ENCODE data around the gene LIM2.
"Not testable (repeated sequence)": the region's sequence is repeated elsewhere in the genome, so short reads cannot be mapped to it uniquely, and the experiment has no call there.

LIM2 gene

DNA sequence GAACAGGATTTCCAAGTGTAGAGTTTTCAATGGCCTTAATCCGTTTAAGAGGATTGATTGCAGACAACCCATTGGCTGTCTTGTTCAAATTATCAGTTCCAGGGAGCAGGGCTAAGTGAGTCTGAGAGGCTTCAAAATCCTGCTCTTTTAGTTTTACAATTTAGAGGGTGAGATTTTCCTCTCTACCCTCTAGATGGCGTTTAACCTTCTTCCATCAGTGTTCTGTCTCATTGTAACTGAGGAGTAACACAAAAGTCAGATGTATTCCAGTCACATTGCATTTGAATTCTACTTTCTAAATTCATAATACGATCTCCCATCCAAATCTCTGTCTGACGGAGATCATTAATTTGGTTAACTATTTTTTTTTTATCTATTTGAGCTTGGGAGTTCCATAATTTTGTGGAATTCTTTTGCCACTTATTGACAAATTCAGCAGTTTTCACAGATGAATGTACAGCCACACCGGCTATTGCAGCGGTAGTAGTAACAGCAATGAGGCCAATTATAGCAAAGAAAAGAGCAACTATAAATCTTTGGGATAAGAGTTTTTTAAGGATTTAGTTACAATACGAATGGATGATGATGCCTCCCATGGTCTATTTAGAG is 10.4 kb upstream of the LIM2 start:
- no peak overlapping the region for H3K4me3 ChIP-seq (ENCODE audit: low read depth, low read length)
- no peak for DNase-seq (ENCODE audit: low read depth)

DNA sequence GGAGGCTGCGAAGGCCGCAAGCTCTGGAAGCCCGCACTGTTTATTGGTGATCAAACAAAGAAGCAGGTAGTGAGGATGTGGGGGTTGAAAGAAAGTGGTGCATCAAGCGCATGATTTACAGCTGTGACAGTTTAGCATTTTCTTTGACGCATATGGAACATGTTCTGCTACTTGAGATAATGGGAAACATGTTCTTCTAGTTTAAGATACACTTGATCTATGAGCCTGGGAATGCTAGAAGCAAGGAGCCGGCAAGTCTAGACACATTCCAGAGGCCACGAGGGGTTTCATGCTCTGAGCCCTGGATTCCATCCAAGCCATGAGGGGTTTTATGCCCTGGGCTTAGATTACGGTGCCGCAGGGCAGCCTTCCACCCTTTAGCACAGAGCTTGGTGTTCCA is 9.7 kb upstream of the LIM2 start:
- H3K4me3 ChIP-seq (ENCODE audit: low read depth, low read length); DNase-seq (ENCODE audit: low read depth): not testable (repeated sequence)

DNA sequence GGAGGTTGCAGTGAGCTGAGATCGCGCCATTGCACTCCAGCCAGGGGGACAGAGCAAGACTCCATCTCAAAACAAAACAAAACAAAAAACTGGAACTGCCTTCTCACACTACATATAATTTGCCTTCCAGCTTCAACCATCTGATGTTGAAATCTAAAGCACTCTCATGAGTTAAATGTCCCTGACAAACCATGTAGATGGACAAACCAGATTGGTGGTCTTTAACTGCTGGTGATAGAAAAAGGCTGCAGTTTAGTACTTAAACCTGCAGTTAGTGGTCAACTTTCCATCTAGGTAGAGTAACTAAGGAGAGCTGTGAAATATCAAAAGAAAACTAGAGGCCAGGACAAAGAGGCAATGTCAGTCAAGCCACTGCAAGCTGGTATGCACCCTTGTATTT is 8.4 kb upstream of the LIM2 start:
- no peak overlapping the region for H3K4me3 ChIP-seq (ENCODE audit: low read depth, low read length)
- DNase-seq (ENCODE audit: low read depth), result no peak

DNA sequence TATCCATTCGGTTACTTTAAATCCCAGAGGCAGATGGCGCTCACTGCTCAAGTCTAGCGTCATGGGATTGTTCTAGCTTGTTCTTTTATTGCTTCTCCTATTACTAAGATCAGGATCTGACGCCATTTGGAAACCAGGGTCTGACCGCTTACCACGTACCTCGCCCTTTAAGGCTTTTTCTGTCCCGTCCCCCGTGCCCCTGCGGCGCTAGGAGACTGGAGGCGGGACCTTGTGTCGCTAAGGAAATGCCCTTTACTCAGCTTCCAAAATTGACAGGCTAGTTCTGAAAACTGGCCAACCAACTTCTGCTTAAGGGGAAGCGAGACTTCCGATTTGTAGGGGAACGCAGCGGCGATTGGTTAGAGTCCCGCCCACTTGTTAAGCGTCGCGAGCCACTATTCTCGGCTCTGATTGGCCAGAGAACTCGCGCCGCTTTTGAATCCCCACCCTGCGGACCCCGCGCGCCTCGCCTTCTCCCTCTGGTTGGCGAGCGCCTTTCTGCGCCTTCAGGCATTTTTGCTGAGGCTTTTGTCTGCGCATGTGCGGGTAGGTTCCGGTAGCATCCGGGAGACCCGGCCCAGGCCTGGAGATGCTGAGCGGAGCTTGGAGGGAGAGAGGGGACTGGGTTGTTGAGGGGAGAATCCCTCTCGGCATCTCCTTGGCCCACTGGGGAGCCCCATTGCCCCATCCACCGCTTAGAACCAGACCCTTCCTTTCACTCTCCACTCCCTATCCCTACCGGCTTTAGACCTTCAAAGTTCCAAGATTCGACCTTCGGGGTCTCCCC is 6.5 kb upstream of the LIM2 start:
- peak overlapping the region; percentile 58 for H3K4me3 ChIP-seq (ENCODE audit: low read depth, low read length)
- peak; percentile 95 for DNase-seq (ENCODE audit: low read depth)

DNA sequence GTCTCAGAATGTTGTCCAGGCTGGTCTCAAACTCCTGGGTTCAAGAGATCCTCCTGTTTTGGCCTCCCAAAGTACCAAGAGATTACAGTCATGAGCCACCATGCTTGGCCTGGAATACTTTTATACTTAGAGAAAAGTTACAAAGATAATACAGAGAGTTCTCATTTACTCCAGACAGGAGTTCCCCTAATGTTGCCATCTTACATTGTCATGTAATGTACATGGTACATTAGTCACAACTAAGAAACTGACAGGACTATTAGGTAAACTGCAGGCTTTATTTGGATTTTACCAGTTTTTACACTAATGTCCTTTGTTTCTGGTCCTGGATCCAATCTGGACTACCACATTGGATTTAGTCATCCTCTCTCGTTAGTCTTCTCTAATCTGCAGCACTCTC is 4.9 kb upstream of the LIM2 start:
- H3K4me3 ChIP-seq (ENCODE audit: low read depth, low read length), result no peak overlapping the region

DNA sequence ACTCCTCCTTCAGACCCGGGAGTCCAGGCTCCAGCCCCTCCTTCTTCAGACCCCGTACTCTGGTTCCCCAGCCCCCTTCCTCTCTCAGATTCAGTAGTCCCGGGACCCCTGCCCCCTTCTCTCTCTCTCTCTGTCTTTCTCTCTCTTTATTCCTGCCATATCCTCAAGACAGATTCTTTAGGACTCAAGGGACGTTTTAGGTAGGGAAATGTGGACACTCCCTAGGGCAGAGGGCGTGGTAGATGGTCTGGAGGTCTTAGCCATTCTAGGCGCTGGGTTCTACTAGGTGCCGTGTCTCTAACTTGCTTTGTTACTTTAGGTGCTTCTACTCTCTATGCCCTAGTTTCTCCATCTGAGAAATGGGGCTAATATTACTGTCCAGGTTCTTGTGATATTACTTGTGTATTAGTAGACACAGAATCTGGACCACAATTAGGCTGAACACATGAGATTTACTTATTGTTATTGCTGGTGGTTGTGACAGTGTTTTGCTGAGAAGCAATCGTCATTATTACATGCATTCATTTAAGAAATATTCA is 3.4 kb upstream of the LIM2 start:
- DNase-seq (ENCODE audit: low read depth), result no peak
- H3K4me3 ChIP-seq (ENCODE audit: low read depth, low read length), result no peak overlapping the region

More for the DNA sequence above, 4.9 kb upstream of the LIM2 start:
- DNase-seq (ENCODE audit: low read depth), result no peak

DNA sequence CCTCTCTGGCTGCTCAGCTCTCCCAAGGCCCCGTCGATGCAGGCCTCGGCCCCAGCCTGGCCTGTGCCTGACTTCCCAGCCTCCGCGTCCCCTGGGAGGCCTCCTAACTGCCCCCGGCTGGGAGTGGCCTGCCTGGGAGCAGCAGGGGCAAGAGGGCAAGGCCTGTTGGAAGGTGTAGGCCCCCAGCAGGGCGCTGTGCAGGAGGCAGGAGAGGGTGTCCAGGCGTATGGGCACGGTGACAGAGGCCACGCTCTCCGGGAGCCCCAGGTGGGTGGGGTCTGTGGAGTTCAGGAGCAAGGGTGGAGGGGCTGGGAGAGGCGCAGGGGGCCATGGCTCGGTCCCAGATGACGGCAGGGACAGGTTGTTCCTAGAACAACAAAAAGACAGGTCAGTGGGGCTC is 1.4 kb upstream of the LIM2 start:
- no peak overlapping the region for H3K4me3 ChIP-seq (ENCODE audit: low read depth, low read length)

DNA sequence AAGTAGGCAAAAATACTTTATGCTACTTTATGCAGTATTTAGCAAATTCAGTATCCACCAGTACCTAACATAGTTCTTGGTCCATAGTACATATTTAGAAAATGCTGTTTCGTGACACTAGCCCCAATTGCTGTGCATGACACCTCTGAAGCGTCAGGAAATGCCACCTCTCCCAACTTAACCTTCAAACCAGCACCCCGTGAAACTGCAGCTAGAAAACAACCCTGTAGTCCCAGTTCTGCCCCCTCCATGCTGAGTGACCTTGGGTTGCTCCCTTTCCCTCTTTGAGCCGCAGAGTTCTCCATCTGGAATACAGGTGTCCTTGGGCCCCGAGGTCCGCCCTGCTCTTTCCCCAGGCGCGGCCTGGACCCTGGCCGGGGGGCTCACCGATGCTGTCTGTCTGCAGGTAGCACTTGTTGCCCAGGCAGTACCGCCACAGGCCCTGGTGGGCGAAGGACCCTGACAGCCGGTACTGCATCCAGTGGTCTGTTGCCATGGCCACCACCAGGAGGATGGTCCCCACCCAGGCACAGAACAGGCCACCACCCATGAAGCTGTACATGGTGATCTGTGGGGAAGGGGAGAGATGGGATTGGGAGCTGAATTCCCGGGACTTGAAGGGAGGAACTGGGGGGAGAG is 773 bp downstream of the LIM2 start:
- H3K4me3 ChIP-seq (ENCODE audit: low read depth, low read length), result no peak overlapping the region
- no peak for DNase-seq (ENCODE audit: low read depth)

More for the DNA sequence above, 1.4 kb upstream of the LIM2 start:
- DNase-seq (ENCODE audit: low read depth), result no peak

DNA sequence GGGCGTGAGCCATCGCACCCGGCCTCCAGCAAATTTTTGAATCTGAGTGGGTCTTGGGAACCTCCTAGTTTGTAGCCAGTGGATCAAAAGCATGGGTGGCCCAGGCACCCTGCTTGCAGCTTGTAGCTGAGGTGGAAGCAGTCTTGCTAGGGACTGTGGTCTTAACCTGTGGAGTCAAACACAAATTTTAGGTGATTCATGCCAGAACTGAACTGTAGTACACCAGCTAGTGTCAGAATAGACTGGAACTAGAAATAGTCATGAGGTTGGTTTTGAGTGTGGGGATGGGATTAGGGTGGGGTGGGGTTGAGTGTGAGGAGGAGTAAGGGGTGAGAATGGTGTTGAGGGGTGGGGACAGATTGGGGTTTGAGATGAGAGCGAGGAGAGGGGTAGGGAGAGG is 5.8 kb downstream of the LIM2 start:
- no peak for DNase-seq (ENCODE audit: low read depth)
- no peak overlapping the region for H3K4me3 ChIP-seq (ENCODE audit: low read depth, low read length)

DNA sequence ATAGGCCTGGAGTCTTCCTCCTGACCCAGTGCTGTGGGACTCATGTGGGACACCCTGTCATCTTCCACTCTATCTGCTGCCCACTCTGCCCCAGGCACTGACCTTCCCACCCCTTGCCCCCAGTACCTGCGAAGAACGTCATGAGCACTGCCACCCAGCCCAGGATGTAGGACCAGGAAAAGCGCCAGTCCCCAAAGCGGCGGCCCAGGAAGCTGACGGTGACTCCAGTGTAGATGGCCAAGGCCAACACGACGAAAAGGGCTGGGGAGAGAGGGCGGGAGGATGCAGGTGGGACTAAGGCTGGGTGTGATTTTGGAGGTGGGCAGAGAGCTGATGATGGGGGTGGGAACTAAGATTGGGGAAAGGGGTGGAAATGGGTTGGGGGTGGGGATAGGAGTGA is 7.4 kb downstream of the LIM2 start:
- no peak overlapping the region for H3K4me3 ChIP-seq (ENCODE audit: low read depth, low read length)
- DNase-seq (ENCODE audit: low read depth), result no peak

DNA sequence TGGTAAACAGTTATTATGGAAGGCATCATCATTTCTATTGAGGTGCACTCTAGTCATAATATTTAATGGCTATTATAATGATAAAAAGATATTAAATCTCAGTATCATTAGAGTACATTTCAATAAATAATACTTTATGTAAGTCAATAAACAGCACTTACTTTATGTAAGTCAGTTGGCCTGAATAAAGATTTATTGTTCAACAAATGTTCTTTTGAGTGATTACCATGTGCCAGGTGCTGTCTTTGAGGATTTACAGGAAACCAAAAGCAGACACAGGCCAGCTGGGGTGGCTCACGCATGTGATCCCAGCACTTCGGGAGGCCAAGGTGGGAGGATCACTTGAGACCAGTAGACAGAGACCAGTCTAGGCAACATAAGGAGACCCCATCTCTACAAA is 10.4 kb downstream of the LIM2 start:
- no peak overlapping the region for H3K4me3 ChIP-seq (ENCODE audit: low read depth, low read length)
- no peak for DNase-seq (ENCODE audit: low read depth)

DNA sequence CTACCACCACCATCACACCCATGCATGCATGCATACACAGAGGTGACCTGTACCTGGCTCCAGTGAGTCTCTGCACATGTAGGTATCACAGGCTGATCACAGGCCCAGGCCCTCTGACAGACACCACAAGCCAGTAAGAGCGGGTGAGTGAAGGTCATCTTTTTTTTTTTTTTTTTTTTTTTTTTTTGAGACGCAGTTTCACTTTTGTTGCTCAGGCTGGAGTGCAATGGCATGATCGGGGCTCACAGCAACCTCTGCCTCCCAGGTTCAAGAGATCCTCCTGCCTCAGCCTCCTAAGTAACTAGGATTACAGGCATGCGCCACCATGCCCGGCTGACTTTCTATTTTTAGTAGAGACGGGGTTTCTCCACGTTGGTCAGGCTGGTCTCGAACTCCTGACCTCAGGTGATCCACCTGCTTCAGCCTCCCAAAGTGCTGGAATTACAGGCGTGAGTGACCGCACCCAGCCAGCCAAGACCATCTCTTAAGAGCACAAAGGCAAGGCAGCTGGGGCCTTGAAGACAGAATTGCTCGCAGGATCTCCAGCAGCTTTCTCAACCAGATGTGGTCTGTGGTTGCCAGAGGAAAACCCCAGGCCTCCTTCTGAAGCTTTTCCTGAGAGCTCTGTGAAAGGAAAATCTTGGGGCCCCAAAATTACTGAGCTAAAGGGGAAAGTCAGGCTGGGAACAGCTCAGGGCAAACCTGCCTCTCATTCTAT is 12.1 kb downstream of the LIM2 start:
- no peak overlapping the region for H3K4me3 ChIP-seq (ENCODE audit: low read depth, low read length)
- DNase-seq (ENCODE audit: low read depth), result no peak

DNA sequence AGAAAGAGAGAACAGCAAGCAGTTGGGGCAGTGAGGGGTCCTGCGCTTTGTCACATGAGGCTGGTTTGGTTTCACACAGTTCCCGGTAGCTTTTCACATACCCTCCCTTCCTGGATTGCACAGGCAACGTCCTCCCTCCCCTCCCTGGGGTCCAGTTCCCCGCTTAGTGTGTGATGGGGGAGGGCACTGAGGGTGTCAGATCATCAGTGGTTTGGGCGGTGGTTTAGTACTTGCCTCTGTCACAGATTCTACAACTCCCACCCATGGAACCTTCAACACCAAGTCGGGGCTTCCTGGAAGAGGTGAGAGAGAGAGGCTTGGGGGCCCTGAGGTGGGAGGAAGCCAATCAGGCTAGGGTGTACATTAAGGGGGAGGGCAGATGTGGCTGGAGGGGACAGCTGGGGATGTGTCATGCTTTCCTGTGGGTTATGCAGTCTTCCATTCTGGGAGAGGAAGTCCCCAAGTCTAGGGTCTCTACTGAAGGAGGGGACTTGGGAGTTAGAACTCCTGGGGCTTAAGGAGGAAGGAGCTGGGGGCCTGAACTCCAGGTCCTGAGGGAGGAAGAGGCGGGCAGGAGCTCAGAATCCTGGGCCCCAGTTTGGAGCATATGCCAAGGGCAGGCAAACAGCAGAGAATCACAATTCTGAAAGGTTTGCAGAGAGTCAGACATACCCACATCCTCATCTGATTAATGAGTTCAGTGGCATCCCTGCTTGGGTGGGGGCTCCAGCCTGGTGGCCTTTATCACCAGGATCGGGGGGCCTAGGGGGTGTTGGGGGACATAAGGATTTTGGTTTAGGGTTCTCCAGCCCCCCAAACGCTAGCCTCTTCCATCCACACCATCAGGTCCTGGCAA is 14.9 kb downstream of the LIM2 start, which contains the start of gene NKG7:
Gene NKG7, minus strand, starts transcription at position 6 of the 856 bp plus-strand sequence. CDS start 119 bp downstream, outside the sequence.
- no peak for DNase-seq (ENCODE audit: low read depth)
- no peak within 1 kb of the TSS for H3K4me3 ChIP-seq (ENCODE audit: low read depth, low read length)

DNA sequence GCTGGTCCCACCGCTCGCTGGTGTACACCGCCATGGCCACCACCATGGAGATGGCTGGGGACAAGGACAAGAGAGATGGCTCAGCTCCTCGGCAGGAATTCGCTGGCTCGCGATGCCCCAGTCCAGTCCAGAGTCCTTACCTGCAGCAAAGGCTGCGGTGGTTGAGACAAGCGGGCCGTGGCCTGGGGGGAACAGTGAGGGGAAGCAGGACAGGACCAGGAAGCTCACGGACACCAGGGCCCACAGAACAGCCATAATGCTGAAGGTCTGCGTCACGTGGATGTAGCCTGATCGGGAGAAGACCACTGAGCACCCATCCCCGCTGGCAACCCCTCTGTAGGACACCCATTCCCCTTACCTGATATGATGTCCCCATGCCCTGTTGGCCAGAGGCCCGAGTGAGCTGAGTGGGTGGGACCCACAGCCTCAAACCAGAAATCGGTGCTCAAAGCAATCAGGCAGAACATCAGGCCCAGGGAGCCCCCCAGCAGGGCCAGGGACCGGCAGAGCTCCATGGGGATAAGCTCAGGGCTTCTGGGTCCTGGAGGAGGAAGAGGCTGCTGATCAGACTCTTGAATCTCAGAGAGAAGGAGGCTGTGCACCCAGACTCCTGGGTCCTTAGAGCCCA is 15.6 kb downstream of the LIM2 start:
- no peak overlapping the region for H3K4me3 ChIP-seq (ENCODE audit: low read depth, low read length)
- no peak for DNase-seq (ENCODE audit: low read depth)

DNA sequence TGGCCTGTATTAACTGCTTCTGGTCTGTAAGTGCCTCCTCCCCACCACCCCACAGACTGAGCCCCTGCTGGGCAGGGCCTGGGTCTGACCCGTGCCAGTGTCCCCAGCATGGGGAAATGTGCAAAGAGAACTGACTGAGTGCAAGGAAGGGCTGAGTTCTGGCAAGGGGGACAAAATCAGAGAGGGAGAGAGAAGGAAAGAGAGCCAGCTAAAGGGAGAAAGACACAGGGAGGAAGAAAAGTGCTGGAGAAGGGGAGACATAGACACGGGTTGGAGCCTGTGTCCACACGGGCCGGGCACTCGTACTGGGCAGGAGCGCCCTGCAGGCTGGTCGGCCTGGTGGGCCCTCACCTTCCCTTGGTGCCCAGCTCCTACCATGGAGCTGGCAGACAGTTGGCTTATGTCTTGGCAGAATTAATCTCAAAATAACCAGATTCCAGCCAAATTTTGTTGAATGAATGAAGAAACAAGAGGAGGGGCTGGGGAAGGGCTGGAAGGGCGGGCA is 16.5 kb downstream of the LIM2 start:
- no peak for DNase-seq (ENCODE audit: low read depth)

DNA sequence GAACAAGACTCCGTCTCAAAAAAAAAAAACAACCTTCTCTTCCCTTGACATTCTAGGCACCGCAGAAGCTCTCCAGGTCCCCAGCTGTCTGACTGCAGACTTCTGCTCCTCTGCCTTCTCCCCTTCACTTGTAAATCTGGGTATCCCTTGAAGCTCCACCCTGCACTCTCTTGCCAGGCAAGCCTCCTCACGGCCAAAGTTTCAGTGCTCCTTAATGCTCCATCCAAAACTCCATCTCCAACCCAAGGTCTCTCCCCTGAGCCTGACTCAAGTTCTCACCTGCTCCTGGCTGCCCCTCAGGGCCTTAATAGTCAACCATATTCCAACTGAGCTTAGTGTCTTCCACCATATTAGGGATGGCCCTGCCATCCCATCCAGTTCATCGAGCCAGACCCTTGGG is 17.5 kb downstream of the LIM2 start:
- DNase-seq (ENCODE audit: low read depth), result no peak
- H3K4me3 ChIP-seq (ENCODE audit: low read depth, low read length), result no peak overlapping the region

More for the DNA sequence above, 16.5 kb downstream of the LIM2 start:
- no peak overlapping the region for H3K4me3 ChIP-seq (ENCODE audit: low read depth, low read length)

DNA sequence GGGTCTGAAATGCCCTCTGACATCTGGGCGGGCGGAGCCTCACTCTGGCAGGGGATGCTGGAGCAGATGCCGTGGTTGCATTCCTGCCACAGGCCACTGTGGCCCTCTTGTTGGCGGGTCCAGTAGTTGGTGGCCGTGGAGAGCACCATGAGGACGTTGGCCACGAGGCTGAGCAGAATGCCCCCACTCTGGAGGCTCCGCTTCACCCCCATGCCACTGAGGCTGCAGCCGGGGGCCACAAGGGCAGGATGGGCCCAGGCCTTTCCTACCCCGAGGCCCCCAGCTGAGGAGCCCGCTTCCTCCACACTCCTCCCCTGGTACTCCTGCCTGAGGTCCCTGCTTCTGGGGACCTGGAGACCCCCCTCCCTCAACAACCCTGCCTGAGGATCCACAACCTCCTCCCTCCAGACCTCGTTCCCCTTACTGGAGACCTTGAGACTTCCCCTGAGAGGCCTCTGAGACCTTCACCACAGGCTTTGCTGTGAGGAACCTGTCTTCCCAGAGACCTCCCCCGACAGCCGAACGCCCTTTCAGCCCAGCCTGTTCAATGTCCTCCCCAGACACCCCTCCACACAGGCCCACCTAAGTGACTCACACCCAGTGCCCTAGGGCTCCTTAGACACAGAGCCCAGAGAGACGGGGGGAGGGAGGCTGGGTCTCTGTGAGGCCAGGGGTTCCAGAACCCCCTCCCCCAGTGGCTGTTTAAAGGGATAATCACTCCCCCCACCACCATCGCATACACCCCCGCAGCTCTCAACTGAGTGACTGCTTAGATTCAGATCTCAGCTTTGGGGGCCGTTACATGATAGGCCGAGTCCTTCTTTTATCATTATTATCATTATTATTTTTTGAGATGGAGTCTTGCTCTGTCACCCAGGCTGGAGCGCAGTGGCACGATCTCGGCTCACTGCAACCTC is 19.1 kb downstream of the LIM2 start, which contains the start of gene CLDND2:
Gene CLDND2, minus strand, starts transcription at position 638 of the 917 bp plus-strand sequence. Its CDS starts 426 bp downstream, at position 212.
- H3K4me3 ChIP-seq (ENCODE audit: low read depth, low read length), result peak within 1 kb of the TSS; percentile 94
- no peak for DNase-seq (ENCODE audit: low read depth)

Data from skeletal muscle cell (primary cell).